SK-N-SH (cell line): ENCODE data around the gene GLCE. TPM values are rescaled to one million over a fixed set of nuclear protein-coding genes. Genes with fewer than 3 reads are reported as not detected.

Experiments
- CTCF ChIA-PET: fragments of 300-600, 350-600 bp; formaldehyde crosslinking; extraction: SDS; loops from one replicate; lab custom pipeline; 2021; lab: Yijun Ruan, JAX
- POLR2A ChIA-PET: fragments of 350-600 bp; sonication (Branson Sonifier 250); formaldehyde crosslinking; extraction: SDS; loops from one replicate; lab custom pipeline; 2020; ENCODE audit warnings: antibody characterized with exemption, inconsistent platforms; lab: Yijun Ruan, JAX
- DNase-seq: peaks from one replicate; pipeline ENCODE4 v3.0.0; 2012
- H2AFZ ChIP-seq: fragments of 200-600 bp; sonication (generic); 2 replicates; pipeline ENCODE4 v1.8.1; 2016; ENCODE audit warnings: antibody characterized with exemption, mild to moderate bottlenecking, low read depth
- H3F3A ChIP-seq: fragments of 200-600 bp; sonication (generic); replicated peaks from 2 replicates; pipeline ENCODE3; 2016; ENCODE audit warnings: antibody characterized with exemption, mild to moderate bottlenecking; ENCODE audit not compliant: insufficient read depth
- H3K27ac ChIP-seq, 2 experiments: fragments of 200-500 bp in 1 of 2; fragments of 200-600 bp in 1 of 2; sonication (Bioruptor generic) in 1 of 2; sonication (generic), shearing (Covaris generic) in 1 of 2; 2 replicates each; pipeline versions ENCODE4 v1.5.1 to v1.6.1; 2014 to 2016; ENCODE audit warnings: low read depth in 2 of 2, inconsistent platforms in 1 of 2, low read length in 1 of 2, mild to moderate bottlenecking in 1 of 2, mixed read lengths in 1 of 2
- H3K27me3 ChIP-seq: fragments of 200-600 bp; sonication (generic), shearing (Covaris generic); 2 replicates; pipeline ENCODE4 v1.6.1; 2016; ENCODE audit warnings: mixed run types; ENCODE audit not compliant: insufficient read depth
- H3K36me3 ChIP-seq, 2 experiments: fragments of 200-500 bp in 1 of 2; fragments of 200-600 bp in 1 of 2; sonication (Bioruptor generic) in 1 of 2; sonication (generic) in 1 of 2; replicated peaks in 1 of 2; 2 replicates each; pipeline versions ENCODE3 to v1.5.1; 2014 to 2016; ENCODE audit warnings: low read length in 1 of 2, mild to moderate bottlenecking in 1 of 2; ENCODE audit not compliant: insufficient read depth in 2 of 2, control insufficient read depth in 1 of 2
- H3K4me1 ChIP-seq, 2 experiments: fragments of 200-500 bp in 1 of 2; fragments of 200-600 bp in 1 of 2; sonication (Bioruptor generic) in 1 of 2; sonication (generic), shearing (Covaris generic) in 1 of 2; 2 replicates each; pipeline versions ENCODE4 v1.5.1 to v1.6.1; 2014 to 2016; ENCODE audit warnings: low read depth in 1 of 2, low read length in 1 of 2, mixed run types in 1 of 2; ENCODE audit not compliant: insufficient read depth in 2 of 2, control insufficient read depth in 1 of 2
- H3K4me2 ChIP-seq: fragments of 200-600 bp; sonication (generic), shearing (Covaris generic); 2 replicates; pipeline ENCODE4 v1.6.1; 2017; ENCODE audit warnings: mixed run types
- H3K4me3 ChIP-seq, 2 experiments: fragments of 200-500 bp in 1 of 2; fragments of 200-600 bp in 1 of 2; sonication (Bioruptor generic) in 1 of 2; sonication (generic), shearing (Covaris generic) in 1 of 2; 2 replicates each; pipeline versions ENCODE4 v1.5.1 to v1.8.1; 2014 to 2016; ENCODE audit warnings: low read depth in 2 of 2, inconsistent platforms in 1 of 2, low read length in 1 of 2, mild to moderate bottlenecking in 1 of 2, mixed read lengths in 1 of 2, moderate library complexity in 1 of 2
- H3K79me2 ChIP-seq: fragments of 200-600 bp; sonication (generic); 2 replicates; pipeline ENCODE4 v1.8.1; 2017; ENCODE audit warnings: mild to moderate bottlenecking; ENCODE audit not compliant: insufficient read depth
- H3K9ac ChIP-seq: fragments of 200-600 bp; sonication (generic); 2 replicates; pipeline ENCODE4 v1.6.1; 2017; ENCODE audit warnings: mixed run types
- H3K9me2 ChIP-seq: fragments of 200-600 bp; sonication (generic); 2 replicates; pipeline ENCODE4 v1.6.1; 2017; ENCODE audit warnings: mixed run types
- H3K9me3 ChIP-seq: fragments of 200-600 bp; sonication (generic); 2 replicates; pipeline ENCODE4 v1.6.1; 2017; ENCODE audit warnings: mixed run types, mild to moderate bottlenecking, moderate library complexity
- H4K20me1 ChIP-seq: fragments of 200-600 bp; sonication (generic); 2 replicates; pipeline ENCODE4 v1.6.1; 2017; ENCODE audit warnings: mild to moderate bottlenecking, mixed run types; ENCODE audit not compliant: insufficient read depth
- ELF1 ChIP-seq: IDR thresholded peaks from 2 replicates; pipeline ENCODE4 v1.4.0; 2012
- EP300 ChIP-seq, 2 experiments: IDR thresholded peaks; 2 replicates each; pipeline versions ENCODE4 v1.4.0 to v1.6.1; 2012; ENCODE audit warnings: borderline replicate concordance in 1 of 2, low read depth in 1 of 2, low read length in 1 of 2
- EZH2phosphoT487 ChIP-seq: fragments of 200-600 bp; sonication (generic); IDR thresholded peaks from 2 replicates; pipeline ENCODE4 v1.6.1; 2017; ENCODE audit warnings: low read depth, mixed run types, mild to moderate bottlenecking, antibody characterized with exemption, moderate library complexity, borderline replicate concordance
- FOSL2 ChIP-seq: IDR thresholded peaks from 2 replicates; pipeline ENCODE4 v1.4.0; 2012; ENCODE audit warnings: low read depth, mild to moderate bottlenecking, moderate library complexity, borderline replicate concordance
- FOXJ3 ChIP-seq: sonication (generic); formaldehyde crosslinking; IDR thresholded peaks from 2 replicates; pipeline ENCODE4 v1.5.1; 2020; ENCODE audit warnings: mild to moderate bottlenecking, missing genetic modification reagents
- FOXM1 ChIP-seq: IDR thresholded peaks from 2 replicates; pipeline ENCODE4 v1.4.0; 2012; ENCODE audit warnings: low read depth, mild to moderate bottlenecking
- MEF2A ChIP-seq: IDR thresholded peaks from 2 replicates; pipeline ENCODE4 v1.4.0; 2012; ENCODE audit warnings: low read depth, borderline replicate concordance
- NFIC ChIP-seq: IDR thresholded peaks from 2 replicates; pipeline ENCODE4 v1.4.0; 2012; ENCODE audit warnings: borderline replicate concordance
- NRF1 ChIP-seq: IDR thresholded peaks from 2 replicates; pipeline ENCODE4 v1.6.1; 2012; ENCODE audit warnings: low read depth, mild to moderate bottlenecking, low read length
- RAD21 ChIP-seq: IDR thresholded peaks from 2 replicates; pipeline ENCODE4 v1.6.1; 2012; ENCODE audit warnings: mild to moderate bottlenecking, low read length
- RFX5 ChIP-seq: IDR thresholded peaks from 2 replicates; pipeline ENCODE4 v1.6.1; 2012; ENCODE audit warnings: mild to moderate bottlenecking, improper control_type of control experiment, low read length
- SMC3 ChIP-seq: IDR thresholded peaks from 2 replicates; pipeline ENCODE4 v1.6.1; 2012; ENCODE audit warnings: low read depth, low read length, improper control_type of control experiment
- TAF1 ChIP-seq: IDR thresholded peaks from 2 replicates; pipeline ENCODE4 v1.6.1; 2012; ENCODE audit warnings: low read depth, mild to moderate bottlenecking, low read length, moderate library complexity, borderline replicate concordance
- TCF12 ChIP-seq: IDR thresholded peaks from 2 replicates; pipeline ENCODE4 v1.4.0; 2012
- TEAD4 ChIP-seq: IDR thresholded peaks from 2 replicates; pipeline ENCODE4 v1.4.0; 2012; ENCODE audit warnings: mild to moderate bottlenecking, borderline replicate concordance; ENCODE audit not compliant: insufficient read depth
- WGBS: methylation state at CpG from one replicate; pipeline ENCODE4 v1.1.6; 2017; ENCODE audit warnings: low lambda C conversion rate; 5-methylcytosine and 5-hydroxymethylcytosine counted together
- polyA plus RNA-seq, 3 experiments: library from polyadenylated mRNA; depleted of rRNA; stranded (reverse); fragments of >200 nt; gene quantifications; 2 replicates each; pipeline ENCODE4 v1.2.3, GENCODE V29; 2012
- TF ChIP-seq, protein P1 (sequence below): fragments of 150-350 bp; IDR thresholded peaks from 2 replicates; pipeline ENCODE4 v1.6.1; 2016; ENCODE audit warnings: mild to moderate bottlenecking, low read depth, low read length
- TF ChIP-seq, protein P2 (sequence below): IDR thresholded peaks from 2 replicates; pipeline ENCODE4 v1.4.0; 2012; ENCODE audit warnings: low read depth, borderline replicate concordance
- TF ChIP-seq, protein P3 (sequence below): IDR thresholded peaks from 2 replicates; pipeline ENCODE4; 2012
- TF ChIP-seq, protein P4 (sequence below): fragments of 200-600 bp; sonication (generic); IDR thresholded peaks from 2 replicates; pipeline ENCODE4 v1.6.1; 2017; ENCODE audit warnings: antibody characterized with exemption, mild to moderate bottlenecking, moderate library complexity
- TF ChIP-seq, protein P5 (sequence below): fragments of 150-350 bp; IDR thresholded peaks from 2 replicates; pipeline ENCODE4 v1.6.1; 2017; ENCODE audit warnings: antibody characterized with exemption, low read length, low read depth, borderline replicate concordance
- TF ChIP-seq, protein P6 (sequence below): IDR thresholded peaks from 2 replicates; pipeline ENCODE4 v1.4.0; 2012; ENCODE audit warnings: low read depth, borderline replicate concordance

The GLCE gene
- polyA plus RNA-seq, 1 of the 3 experiments (the other 2 are of a cell fraction) = 19.5 TPM

DNA sequence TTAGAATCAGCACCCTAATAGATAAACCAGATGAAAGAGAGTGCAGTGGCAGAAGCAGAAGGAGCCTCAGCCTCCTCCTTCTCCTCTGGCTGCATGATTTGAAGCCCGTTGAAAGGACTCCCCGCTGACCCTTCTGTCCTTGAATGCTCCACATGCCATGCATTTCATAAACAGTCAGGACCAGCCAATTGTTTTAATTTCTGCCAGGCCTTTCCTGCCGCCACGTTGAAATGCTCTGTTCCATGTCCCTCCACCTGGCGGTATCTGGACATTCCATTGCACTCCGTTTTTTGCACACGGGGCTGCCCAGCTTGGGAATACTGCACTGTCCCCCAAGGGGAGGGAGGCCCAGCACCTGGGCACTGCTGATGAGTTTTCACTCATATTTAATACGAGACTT lies 35.2 kb upstream of the GLCE start:
- TF ChIP-seq TEAD4 = no peak
- TF ChIP-seq FOXM1 = no peak
- TF ChIP-seq NRF1 = no peak
- no peak for TF ChIP-seq ELF1
- 76% methylated on average over 8 of the region's 8 CpGs for WGBS
- no peaks in the 10 kb centered on the region for H3K9me2 ChIP-seq
- DNase-seq = no peak
- no peaks in the 10 kb centered on the region for H3K79me2 ChIP-seq
- H3K27me3 ChIP-seq = peaks cover 4% of the 10 kb centered on the region; the same call in 1 of the 2 replicates
- H4K20me1 ChIP-seq = no peaks in the 10 kb centered on the region
- H3K9me3 ChIP-seq = no peaks in the 10 kb centered on the region
- H3F3A ChIP-seq = no peaks in the 10 kb centered on the region
- POLR2A ChIA-PET = no interaction called here
- H2AFZ ChIP-seq = no peak overlapping the region
- H3K4me3 ChIP-seq = no peak overlapping the region
- H3K36me3 ChIP-seq = no peaks in the 10 kb centered on the region
- no peak overlapping the region for H3K27ac ChIP-seq
- CTCF ChIA-PET = no interaction called here
- peaks cover 0 to 2% of the 10 kb centered on the region in 2 experiments; a peak in 1 of 4 replicates for H3K4me1 ChIP-seq
- no peak overlapping the region for H3K4me2 ChIP-seq
- no peak overlapping the region for H3K9ac ChIP-seq

DNA sequence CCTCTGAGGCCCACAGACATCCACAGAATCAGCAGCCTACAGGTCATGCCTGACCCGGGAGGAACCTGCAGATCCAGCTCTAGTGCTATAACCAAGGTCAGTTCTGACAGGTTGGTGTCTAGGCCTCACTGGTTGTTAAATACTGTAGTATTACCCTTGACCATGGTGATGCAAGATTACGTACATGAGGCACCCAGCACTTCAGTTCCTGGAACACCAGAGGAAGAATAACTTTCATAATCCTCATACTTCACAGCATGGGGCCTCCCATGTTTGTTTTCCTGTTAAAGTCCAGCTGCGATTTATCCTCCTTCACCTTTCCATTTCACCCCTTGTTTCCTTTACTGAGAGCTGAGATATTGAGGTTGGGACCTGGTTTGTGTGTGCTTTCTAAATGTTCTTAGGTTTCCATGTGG lies 34.4 kb upstream of the GLCE start:
- Histone ChIP-seq H3K9me2 (no peaks in the 10 kb centered on the region), H3K4me2 (no peak overlapping the region), H3F3A (no peaks in the 10 kb centered on the region), H3K36me3 (no peaks in the 10 kb centered on the region), H2AFZ (no peak overlapping the region), H3K27me3 (no peaks in the 10 kb centered on the region; the same call in 1 of the 2 replicates), H3K4me3 (no peak overlapping the region), H3K9me3 (no peaks in the 10 kb centered on the region), H4K20me1 (no peaks in the 10 kb centered on the region), H3K27ac (no peak overlapping the region), H3K4me1 (no peaks in the 10 kb centered on the region; a peak in 1 of 4 replicates), H3K9ac (no peak overlapping the region), H3K79me2 (no peaks in the 10 kb centered on the region)
- TF ChIP-seq NRF1 (no peak), FOSL2 (no peak), NFIC (no peak), MEF2A (no peak), TCF12 (no peak), ELF1 (no peak), TAF1 (no peak), TEAD4 (no peak), RFX5 (no peak), FOXJ3 (CRISPR knock-in tag) (no peak), EP300 (IDR thresholded peaks at IDR 0.05; ENCODE audit: borderline replicate concordance in 1 of 2, low read depth in 1 of 2, low read length in 1 of 2) (no peak), EZH2phosphoT487 (no peak), RAD21 (no peak), SMC3 (no peak)
- TF ChIP-seq, protein P1, sequence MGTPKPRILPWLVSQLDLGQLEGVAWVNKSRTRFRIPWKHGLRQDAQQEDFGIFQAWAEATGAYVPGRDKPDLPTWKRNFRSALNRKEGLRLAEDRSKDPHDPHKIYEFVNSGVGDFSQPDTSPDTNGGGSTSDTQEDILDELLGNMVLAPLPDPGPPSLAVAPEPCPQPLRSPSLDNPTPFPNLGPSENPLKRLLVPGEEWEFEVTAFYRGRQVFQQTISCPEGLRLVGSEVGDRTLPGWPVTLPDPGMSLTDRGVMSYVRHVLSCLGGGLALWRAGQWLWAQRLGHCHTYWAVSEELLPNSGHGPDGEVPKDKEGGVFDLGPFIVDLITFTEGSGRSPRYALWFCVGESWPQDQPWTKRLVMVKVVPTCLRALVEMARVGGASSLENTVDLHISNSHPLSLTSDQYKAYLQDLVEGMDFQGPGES = no peak
- TF ChIP-seq, protein P2, sequence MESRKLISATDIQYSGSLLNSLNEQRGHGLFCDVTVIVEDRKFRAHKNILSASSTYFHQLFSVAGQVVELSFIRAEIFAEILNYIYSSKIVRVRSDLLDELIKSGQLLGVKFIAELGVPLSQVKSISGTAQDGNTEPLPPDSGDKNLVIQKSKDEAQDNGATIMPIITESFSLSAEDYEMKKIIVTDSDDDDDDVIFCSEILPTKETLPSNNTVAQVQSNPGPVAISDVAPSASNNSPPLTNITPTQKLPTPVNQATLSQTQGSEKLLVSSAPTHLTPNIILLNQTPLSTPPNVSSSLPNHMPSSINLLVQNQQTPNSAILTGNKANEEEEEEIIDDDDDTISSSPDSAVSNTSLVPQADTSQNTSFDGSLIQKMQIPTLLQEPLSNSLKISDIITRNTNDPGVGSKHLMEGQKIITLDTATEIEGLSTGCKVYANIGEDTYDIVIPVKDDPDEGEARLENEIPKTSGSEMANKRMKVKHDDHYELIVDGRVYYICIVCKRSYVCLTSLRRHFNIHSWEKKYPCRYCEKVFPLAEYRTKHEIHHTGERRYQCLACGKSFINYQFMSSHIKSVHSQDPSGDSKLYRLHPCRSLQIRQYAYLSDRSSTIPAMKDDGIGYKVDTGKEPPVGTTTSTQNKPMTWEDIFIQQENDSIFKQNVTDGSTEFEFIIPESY = no peak
- TF ChIP-seq, protein P3, sequence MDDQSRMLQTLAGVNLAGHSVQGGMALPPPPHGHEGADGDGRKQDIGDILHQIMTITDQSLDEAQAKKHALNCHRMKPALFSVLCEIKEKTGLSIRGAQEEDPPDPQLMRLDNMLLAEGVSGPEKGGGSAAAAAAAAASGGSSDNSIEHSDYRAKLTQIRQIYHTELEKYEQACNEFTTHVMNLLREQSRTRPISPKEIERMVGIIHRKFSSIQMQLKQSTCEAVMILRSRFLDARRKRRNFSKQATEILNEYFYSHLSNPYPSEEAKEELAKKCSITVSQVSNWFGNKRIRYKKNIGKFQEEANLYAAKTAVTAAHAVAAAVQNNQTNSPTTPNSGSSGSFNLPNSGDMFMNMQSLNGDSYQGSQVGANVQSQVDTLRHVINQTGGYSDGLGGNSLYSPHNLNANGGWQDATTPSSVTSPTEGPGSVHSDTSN = no peak
- TF ChIP-seq, protein P4, sequence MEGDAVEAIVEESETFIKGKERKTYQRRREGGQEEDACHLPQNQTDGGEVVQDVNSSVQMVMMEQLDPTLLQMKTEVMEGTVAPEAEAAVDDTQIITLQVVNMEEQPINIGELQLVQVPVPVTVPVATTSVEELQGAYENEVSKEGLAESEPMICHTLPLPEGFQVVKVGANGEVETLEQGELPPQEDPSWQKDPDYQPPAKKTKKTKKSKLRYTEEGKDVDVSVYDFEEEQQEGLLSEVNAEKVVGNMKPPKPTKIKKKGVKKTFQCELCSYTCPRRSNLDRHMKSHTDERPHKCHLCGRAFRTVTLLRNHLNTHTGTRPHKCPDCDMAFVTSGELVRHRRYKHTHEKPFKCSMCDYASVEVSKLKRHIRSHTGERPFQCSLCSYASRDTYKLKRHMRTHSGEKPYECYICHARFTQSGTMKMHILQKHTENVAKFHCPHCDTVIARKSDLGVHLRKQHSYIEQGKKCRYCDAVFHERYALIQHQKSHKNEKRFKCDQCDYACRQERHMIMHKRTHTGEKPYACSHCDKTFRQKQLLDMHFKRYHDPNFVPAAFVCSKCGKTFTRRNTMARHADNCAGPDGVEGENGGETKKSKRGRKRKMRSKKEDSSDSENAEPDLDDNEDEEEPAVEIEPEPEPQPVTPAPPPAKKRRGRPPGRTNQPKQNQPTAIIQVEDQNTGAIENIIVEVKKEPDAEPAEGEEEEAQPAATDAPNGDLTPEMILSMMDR = no peak
- TF ChIP-seq, protein P5, sequence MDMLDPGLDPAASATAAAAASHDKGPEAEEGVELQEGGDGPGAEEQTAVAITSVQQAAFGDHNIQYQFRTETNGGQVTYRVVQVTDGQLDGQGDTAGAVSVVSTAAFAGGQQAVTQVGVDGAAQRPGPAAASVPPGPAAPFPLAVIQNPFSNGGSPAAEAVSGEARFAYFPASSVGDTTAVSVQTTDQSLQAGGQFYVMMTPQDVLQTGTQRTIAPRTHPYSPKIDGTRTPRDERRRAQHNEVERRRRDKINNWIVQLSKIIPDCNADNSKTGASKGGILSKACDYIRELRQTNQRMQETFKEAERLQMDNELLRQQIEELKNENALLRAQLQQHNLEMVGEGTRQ = no peak
- TF ChIP-seq, protein P6, sequence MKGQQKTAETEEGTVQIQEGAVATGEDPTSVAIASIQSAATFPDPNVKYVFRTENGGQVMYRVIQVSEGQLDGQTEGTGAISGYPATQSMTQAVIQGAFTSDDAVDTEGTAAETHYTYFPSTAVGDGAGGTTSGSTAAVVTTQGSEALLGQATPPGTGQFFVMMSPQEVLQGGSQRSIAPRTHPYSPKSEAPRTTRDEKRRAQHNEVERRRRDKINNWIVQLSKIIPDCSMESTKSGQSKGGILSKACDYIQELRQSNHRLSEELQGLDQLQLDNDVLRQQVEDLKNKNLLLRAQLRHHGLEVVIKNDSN = no peak
- 67% methylated on average over 3 of the region's 3 CpGs for WGBS
- no peak for DNase-seq
- ChIA-PET CTCF (no interaction called here), POLR2A (no interaction called here)
